HFFc6 (cell line): ENCODE results near the gene TNFAIP3. TPM values are rescaled to one million over a fixed set of nuclear protein-coding genes. Genes with fewer than 3 reads are reported as not detected.
A peak's percentile ranks its signal among the peaks of the same experiment; 100 is the strongest.

Experiments used
- DNase-seq: peaks from one replicate; pipeline ENCODE4 v3.0.0-alpha.2; 2018
- H3K27ac Mint-ChIP-seq: 2 replicates; pipeline ENCODE4 v1.8.0; 2020; ENCODE audit warnings: mild to moderate bottlenecking, mixed read lengths
- H3K27me3 Mint-ChIP-seq: 2 replicates; pipeline ENCODE4 v1.8.0; 2021; ENCODE audit warnings: mild to moderate bottlenecking, moderate library complexity, mixed read lengths; ENCODE audit not compliant: insufficient read depth
- H3K36me3 Mint-ChIP-seq: 2 replicates; pipeline ENCODE4 v1.8.0; 2021; ENCODE audit warnings: low read depth, mixed read lengths
- H3K4me1 Mint-ChIP-seq: 2 replicates; pipeline ENCODE4 v1.8.0; 2020; ENCODE audit warnings: low read depth, mixed read lengths
- H3K4me3 Mint-ChIP-seq: 2 replicates; pipeline ENCODE4 v1.8.0; 2020; ENCODE audit warnings: mild to moderate bottlenecking, moderate library complexity, mixed read lengths
- H3K9me3 Mint-ChIP-seq: 2 replicates; pipeline ENCODE4 v1.8.0; 2020; ENCODE audit warnings: mild to moderate bottlenecking, mixed read lengths
- CTCF ChIP-seq: fragments of 200-600 bp; sonication (generic); IDR thresholded peaks from 2 replicates; pipeline ENCODE4 v1.5.0; 2021; ENCODE audit warnings: antibody characterized with exemption, mild to moderate bottlenecking
- long read RNA-seq: library from polyadenylated mRNA; unstranded; transcript quantifications from one replicate; pipeline ENCODE4 v2.0.0, GENCODE V29; 2019
- total RNA-seq, 6 experiments: library from RNA; stranded (reverse); fragmentation: NEBNext Ultra II Directional; extraction: Animal tissue kit (Norgen Biotek cat#: 25700); gene quantifications; 2 replicates in 1 of 6; 3 replicates in 5 of 6; pipeline ENCODE4 v1.2.3, GENCODE V29; 2021

TNFAIP3 gene
- total RNA-seq, result 10 to 100 TPM in 1 of 6 experiments, 1 to 10 TPM in 5; 4.5 to 17.2 (median 7.8) TPM
- long read RNA-seq, full-length matches to known transcripts, result 4 of 6 reads
- long read RNA-seq, partial matches to known transcripts, result 0 of 6 reads
- long read RNA-seq, other reads (novel, unspliced or antisense), result 2 of 6 reads

- no peaks in the 10 kb centered on the region for H3K9me3 Mint-ChIP-seq
- peak within 1 kb of the TSS; percentile 87 for H3K27ac Mint-ChIP-seq
- peaks cover 52% of the 10 kb centered on the region for H3K4me1 Mint-ChIP-seq
- peaks cover 11% of the 10 kb centered on the region for H3K36me3 Mint-ChIP-seq
- DNase-seq, result peak; percentile 87
- peak; percentile 87 for TF ChIP-seq CTCF
- peak within 1 kb of the TSS; percentile 90 for H3K4me3 Mint-ChIP-seq
- peaks cover 6% of the 10 kb centered on the region for H3K27me3 Mint-ChIP-seq
These were observed at the start of gene TNFAIP3 for GRCh38 chr6:137866914-137867684. TNFAIP3 (plus strand) TSS chr6:137867259; CDS start chr6:137871228, 3,969 bp downstream.

GRCh38 chr6:137818440-137818839 is 48.6 kb upstream of the TNFAIP3 start:
- Mint-ChIP-seq H3K36me3 (no peaks in the 10 kb centered on the region), H3K27me3 (peaks cover 2% of the 10 kb centered on the region), H3K9me3 (no peaks in the 10 kb centered on the region), H3K4me1 (peaks cover under 1% of the 10 kb centered on the region; the same call in 1 of the 2 replicates), H3K4me3 (no peak overlapping the region), H3K27ac (no peak overlapping the region)
- no peak for TF ChIP-seq CTCF
- DNase-seq, result no peak

- H3K4me1 Mint-ChIP-seq, result peaks cover 13% of the 10 kb centered on the region
- no peak overlapping the region for H3K27ac Mint-ChIP-seq
- TF ChIP-seq CTCF, result no peak
- H3K36me3 Mint-ChIP-seq, result no peaks in the 10 kb centered on the region
- no peaks in the 10 kb centered on the region for H3K9me3 Mint-ChIP-seq
- H3K27me3 Mint-ChIP-seq, result peaks cover 2% of the 10 kb centered on the region
- no peak overlapping the region for H3K4me3 Mint-ChIP-seq
- DNase-seq, result no peak
These were observed 47.3 kb upstream of the TNFAIP3 start for GRCh38 chr6:137819740-137820139.

GRCh38 chr6:137820425-137820824 is 46.6 kb upstream of the TNFAIP3 start:
- no peak for DNase-seq
- no peaks in the 10 kb centered on the region for H3K9me3 Mint-ChIP-seq

GRCh38 chr6:137820952-137821351 is 46.1 kb upstream of the TNFAIP3 start:
- peaks cover 14% of the 10 kb centered on the region for H3K4me1 Mint-ChIP-seq
- H3K4me3 Mint-ChIP-seq, result no peak overlapping the region
- H3K27me3 Mint-ChIP-seq, result peaks cover 6% of the 10 kb centered on the region
- no peaks in the 10 kb centered on the region for H3K36me3 Mint-ChIP-seq
- DNase-seq, result no peak
- no peaks in the 10 kb centered on the region for H3K9me3 Mint-ChIP-seq
- no peak overlapping the region for H3K27ac Mint-ChIP-seq
- no peak for TF ChIP-seq CTCF

More at GRCh38 chr6:137820425-137820824, 46.6 kb upstream of the TNFAIP3 start:
- no peak overlapping the region for H3K27ac Mint-ChIP-seq
- H3K4me3 Mint-ChIP-seq, result no peak overlapping the region
- H3K36me3 Mint-ChIP-seq, result no peaks in the 10 kb centered on the region
- peaks cover 6% of the 10 kb centered on the region for H3K27me3 Mint-ChIP-seq
- TF ChIP-seq CTCF, result no peak
- peaks cover 14% of the 10 kb centered on the region for H3K4me1 Mint-ChIP-seq
